ENCODE results near the gene SCGN.

SCGN gene

DNA sequence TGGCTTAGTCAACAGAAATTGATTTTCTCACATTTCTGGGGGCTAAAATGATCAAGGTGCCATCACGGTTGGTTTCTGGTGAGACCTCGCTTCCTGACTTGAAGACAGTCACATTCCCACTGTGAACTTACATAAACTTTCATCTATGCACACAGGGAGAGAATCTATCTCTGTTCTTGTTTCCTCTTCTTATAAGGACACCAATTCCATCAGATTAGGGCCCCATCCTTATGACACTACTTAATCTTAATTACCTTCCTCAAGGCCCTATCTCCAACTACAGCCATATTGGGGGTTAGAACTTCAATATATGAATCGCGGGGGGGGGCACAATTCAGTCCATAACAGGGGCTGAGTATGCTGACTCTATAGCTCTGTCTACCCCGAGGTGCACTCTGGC is 10.6 kb upstream of the SCGN start:
- no peak for DNase-seq

DNA sequence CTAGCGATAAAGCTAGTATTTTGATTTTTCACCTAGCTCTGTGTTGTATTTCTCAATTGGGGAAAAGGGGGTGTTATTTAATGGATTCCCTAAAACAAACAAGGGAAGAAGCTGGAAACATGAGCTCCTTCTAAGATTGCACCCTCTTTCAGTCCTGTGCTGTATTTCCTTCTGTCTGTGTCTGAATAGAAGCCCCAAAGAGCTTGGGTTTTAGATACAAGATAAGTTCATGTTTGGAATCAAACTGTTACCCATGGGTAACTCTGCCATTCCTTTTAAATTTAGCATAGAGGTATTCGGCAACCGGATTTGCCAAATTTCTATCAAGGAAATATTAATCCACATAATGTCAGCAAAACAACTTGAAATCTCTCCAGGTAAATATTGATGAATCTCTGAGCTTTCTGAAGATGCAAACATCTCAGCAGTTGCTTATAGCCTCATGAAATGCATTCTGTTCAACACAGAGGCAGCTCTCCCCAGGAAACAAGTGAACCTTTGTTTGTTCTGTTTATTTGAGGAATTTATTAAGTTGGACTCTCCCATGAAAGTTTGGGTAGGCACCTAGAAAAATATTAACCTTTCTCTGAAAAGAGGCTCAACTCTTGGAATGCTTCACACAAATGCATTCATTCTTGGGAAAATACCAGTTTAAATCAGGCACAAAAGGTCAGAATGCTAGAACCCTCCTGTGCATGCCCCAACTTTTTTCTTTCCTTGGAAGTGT is 9.9 kb upstream of the SCGN start:
- DNase-seq: no peak

DNA sequence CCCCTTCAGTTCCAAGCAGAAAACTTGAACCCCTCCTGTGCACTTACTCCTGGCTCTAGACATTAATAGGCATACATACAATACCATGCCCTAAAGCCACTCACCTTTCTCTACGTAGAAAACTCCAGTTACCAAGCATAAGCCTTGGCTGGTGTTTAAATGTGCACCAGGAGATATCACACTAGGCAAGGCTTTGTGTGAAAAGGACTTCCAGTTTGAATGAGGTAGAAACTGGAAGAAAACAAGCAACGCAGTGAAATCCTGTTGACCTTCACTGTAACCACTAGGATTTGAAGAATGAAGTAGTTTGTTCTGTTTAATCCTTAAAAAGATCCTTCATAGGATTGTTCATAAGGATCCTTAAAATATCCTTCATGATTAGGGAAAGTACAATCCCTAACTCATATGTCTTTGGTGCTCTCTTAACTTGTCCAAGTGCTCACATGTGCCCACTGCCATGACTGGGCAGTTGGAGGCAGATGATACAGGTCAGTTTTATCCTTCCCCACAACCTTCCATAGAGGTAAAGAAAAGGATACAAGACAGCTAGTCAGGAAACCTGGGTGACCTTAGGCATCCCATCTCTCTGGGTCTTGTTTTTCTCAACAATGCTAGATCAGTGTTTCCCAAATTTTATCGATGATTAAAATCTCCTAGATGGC is 9.2 kb upstream of the SCGN start:
- no peak for DNase-seq

DNA sequence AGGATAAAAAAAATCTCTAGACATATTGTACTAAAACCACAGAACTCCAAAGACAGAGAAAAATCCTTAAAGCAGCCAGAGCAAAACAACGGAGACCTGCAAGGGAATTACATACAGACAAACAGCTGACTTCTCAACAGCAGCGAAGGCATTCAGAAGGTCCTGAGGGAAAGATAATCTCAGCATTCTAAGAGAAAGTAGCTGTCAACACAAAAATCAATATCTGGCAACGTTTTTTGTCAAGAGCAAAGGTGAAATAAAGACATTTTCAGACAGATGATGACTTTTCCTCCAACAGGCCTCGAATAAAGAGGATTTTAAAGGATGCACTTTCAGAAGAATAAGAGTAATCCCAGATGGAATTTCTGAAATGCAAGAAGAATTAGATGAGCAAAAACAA is 6.1 kb upstream of the SCGN start:
- no peak for DNase-seq

DNA sequence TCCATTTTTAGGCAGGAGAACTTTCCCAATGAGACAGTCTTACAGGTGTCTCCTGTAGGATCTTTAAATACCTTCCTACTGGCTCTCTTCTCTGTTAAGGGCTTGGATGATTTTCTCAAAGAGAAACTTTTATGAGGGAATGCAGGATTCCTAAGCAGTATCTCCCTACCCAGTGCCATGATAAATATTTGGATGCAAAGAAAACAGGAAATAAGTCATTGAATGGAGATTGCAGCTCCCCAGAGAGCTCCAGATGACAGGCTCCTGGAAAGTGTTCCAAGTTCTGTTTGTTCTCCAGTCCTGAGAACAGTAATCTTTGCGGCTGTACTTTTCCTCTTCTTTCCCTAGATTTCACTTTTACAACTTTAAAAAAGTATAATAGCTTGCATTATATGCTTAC is 2.4 kb upstream of the SCGN start:
- DNase-seq: no peak

DNA sequence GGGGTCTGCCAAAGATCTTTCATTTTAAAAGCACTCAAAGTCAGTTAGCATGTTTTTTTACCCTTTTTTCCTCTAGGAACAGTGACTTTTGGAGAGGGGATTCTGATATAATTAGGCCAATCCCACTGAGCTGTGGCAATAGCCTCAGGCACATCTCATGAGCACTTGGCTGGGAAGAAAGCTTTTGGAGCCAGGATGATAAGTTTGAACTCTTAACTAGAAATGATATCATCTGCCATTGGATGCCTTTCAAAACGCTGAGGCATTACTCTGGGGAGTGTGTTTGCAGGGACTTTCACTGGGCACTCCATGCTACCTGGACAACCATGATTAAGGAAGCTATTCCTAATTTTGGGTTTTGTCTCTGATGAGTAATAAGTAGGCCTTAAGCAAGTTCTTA is 3.7 kb downstream of the SCGN start:
- DNase-seq: no peak

DNA sequence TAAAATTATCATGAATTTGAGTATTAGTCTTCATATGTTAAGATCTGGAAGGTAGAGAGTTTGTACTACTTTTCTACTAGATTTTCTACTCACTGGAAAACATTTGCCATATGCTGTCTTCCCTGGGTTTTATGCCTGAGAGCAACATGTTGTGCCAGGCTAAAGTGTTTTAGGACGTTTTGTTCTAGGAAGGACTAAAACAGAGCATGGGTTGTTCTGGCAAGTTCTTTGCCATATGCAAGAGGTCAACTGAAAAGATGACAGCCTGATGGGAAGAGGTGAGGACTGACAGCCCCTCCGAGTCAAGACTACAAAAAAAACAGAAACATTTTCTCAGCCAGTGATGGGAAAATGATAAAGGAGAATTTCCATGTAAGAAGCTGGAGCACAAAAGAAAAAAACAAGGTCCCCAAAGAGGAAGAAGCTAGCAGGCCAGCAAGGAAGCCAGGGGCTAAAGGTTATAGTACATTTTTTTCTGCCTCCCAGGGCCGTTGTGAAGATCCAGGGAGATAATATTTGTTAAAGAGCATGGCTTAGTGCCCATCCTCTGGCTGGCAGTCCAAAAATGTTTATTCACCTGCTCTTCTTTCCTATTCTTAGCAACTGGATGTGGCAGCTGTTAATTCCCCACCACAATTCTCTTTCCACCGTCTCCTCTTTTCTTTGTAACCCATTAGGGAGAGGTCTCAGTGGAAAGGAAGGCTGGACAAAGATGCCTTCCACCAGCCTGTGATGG is 7.8 kb downstream of the SCGN start:
- DNase-seq: no peak

DNA sequence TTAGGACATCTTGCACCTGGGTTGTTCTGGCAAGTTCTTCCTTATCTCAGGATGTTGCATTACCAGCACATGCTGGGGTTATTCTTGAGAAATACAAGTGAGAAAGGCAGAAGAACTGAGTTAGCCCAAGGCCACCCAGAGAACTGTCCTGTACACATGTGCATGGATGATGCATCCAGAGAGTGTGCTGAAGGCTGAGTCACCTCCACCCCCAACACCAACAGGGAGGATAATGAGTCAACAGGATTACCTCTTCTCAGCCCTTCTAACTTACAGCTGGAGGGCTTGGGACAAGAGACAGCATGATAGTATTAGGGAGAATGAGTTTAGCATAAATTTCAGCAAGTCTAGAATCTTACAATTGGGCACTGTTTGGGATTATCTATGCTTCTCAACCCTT is 8.5 kb downstream of the SCGN start:
- no peak for DNase-seq

DNA sequence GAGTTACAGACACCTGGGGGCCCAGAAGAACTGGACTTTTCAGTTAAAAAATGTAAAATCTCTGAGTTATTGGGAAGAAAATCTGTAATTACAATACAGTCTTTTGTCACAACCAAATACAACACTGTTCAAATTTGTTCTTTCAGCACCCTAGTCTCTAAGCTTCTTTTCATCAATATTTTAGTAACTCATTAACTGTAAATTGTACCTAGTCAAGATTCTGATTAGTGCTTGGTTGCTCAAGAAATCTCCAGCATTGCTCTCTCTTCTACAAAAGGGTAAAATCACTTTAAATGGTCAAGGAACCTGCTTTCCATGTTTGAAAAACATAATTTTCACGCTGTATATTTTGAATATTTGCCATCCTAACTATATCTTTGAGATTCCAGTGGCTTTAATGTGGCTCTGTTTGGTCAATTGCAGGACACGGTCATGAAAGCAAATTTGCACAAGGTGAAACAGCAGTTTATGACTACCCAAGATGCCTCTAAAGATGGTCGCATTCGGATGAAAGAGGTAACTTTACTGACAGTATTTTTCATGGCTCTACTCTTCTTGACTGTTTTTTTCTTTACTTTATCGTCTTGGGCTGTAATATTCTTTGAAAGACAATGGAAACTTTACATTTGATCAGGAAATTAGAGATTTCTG is 9.2 kb downstream of the SCGN start:
- no peak for DNase-seq

DNA sequence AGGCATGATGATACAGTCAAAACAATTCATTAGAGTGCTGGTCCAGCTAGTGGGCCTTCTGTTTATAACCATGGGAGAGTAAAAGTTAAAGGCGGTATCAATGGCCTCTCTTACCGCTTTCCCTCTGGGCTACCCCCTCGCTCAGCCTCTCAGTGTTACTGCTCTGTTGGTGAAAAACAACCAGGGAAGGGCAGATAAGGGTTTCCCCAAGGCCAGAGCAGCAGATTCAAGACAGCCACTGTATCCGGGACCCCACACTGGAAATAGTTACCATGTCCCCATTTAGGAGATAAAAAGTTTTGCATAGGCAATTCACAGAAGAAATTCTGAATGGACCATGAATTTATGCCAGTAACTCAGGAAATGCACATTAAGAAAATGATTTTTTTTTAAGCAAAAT is 13.4 kb downstream of the SCGN start:
- DNase-seq: no peak

DNA sequence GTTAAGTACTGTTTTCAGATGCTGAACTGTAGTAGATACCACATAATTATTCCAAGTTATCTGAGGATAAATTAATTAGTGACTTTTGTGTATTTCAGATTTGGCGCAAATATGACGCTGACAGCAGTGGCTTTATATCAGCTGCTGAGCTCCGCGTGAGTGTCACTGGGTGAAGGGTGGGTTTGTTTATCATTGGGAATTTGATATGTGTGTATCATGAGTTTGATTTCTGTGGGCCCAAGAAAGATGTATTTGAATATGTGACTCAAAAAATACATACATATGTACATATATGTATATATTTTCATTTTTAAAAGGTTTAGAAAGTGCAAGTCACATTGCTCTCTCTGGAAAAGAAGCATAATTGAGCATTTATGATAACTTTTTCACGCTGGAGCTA is 17.4 kb downstream of the SCGN start:
- no peak for DNase-seq

DNA sequence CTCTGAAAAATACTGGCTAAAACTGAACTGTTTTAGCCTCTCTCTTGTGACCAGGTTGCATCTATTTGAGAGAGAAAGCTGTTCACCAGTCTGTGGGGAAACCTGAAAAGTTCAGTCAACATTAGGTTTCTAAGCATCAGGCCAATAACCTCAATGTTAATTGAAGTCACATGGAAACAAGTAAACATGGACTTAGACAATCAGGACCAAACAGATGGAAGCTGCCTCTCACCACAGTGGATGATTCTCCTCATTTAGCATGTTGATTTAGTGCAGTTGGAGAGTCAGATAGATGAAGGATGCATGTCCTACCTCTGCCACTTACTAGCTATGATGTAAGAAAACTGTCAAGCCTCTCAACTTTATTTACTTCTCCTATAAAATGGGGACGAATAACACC is 18.2 kb downstream of the SCGN start:
- DNase-seq: no peak

DNA sequence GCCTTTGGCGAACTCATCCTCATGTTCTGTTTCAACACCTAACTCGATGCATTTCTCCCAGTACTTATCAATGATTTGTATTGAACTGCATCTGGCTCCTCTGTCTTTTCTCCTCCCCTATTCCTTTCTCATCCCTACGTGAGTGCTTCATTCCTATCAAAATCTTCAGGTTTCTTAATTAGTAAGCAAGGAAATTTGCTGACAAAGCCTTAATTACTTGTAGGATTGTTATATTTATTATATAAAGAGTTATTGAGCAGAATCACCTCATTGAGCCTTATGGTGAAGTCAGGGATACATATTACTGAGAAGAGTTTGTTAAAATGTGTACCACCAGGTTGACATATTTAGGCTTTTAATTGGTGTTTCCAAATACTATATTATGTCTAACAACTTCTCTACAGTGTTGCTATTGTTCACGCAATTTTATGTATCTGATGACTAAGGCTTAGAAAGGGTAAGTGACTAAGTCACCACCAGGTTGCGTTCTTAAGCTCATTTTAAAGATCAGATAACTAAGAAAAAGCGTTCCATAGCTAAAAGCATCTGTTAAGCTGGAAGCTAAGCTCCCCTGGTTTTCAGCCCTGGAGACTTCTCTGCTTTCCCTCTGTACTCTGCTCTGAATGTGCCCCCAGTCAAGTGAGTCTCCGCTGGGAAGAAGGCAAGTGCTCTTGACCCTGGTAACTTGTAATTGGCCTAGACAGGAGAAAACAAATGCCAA is 18.9 kb downstream of the SCGN start:
- DNase-seq: no peak

DNA sequence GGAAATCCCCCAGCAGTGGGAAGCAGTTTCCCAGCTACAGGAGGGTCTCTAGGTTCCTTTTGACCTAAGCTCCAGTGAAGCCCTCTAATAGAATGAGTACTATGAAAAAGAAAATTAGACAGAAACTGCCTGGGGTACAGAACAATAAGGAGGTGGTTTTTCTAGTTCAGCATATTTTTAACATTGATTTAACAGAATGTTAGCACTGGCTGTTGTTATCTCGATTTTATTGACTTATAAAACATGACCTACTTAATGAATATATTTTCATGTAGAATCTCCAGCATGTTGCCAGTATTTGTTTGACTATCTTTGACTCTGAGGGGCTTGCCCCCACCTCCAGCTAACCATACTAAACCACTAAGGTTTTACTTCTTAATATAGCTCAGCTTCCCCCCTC is 19.6 kb downstream of the SCGN start:
- DNase-seq: no peak

DNA sequence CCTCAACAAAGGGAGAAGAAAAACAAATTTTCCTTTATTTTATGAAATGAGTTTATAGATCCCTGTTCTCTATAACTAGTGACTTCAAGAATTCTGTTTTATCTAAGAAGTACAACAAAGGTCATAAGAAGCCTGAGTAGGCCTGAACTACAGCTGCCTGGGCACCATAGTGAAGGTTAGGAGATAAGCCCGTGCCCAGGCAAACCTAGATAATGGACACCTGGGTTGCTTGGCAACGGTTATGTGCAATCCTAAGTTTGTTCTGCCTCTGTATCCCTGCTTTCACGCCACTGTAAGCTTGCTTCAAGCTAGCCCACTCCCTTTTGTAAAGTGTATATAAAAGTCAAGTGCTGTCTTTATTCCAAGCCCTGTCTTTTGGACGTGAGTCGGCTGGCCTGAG is 23.2 kb downstream of the SCGN start:
- no peak for DNase-seq

DNA sequence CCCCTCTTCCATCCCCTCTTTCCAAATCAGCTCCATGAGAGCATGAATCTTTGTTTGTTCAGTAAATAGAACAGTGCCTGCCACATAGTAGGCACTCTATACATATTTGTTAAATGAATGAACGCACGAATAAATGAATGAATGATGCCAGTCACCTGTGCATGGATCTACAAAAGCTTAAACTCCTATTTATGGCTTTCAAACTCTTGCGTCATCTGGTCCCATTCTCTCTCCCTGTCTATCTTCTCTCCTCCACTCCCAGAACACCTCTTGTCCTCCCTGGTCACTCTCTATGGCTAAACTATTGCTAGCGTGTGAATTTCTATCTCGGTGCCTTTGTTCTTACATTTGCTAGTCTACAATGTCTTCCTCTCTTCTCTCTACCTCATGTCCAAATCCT is 24.8 kb downstream of the SCGN start:
- DNase-seq: no peak

DNA sequence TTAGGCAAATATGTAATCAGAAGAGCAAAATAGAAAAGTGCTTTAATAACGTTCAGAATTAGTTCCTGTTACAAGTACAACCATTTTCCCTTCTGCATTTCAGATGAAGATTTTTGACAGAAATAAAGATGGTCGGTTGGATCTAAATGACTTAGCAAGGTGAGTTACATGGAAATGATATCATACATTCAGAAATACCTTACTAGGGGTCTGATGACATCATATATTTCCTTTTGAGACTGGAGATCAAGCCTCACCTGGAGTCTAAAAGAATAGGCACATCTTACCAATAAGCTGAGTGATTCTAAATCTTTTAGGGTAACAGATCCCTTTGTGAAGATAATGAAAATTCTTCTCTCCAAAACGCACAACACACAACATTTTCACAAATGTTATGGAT is 29.8 kb downstream of the SCGN start:
- DNase-seq: no peak

DNA sequence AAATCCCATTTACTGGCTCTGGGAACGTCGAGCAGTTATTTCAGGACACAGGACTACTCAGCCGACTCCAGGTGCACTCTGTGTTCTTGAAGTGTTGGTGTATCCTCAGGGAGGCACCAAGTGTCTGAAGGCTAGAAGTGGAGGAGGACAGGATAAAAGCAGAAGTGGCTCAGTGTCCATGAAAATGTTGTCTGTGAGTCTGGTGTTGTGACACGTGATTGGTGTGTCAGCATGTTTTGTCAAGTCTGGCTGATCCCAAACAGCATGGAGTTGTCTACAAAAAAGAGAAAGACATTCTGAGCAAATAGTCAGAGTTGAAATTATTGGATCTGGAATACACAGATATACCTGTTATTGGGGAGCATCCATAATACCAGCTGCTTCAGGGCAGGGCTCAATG is 30.3 kb downstream of the SCGN start:
- DNase-seq: no peak

DNA sequence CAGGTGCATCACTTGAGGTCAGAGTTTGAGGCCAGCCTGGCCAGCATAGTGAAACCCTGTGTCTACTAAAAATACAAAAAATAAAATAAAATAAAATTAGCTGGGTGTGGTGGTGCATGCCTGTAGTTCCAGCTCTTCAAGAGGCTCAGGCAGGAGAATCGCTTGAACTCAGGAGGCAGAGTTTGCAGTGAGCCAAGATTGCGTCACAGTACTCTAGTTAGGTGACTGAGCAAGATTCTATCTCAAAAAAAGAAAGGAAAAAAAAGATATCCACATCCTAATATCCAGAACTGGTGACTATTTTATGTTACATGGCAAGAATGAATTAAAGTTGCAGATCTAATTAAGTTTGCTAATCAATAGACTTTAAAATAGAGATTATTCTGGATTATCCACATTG is 32.5 kb downstream of the SCGN start:
- DNase-seq: no peak

DNA sequence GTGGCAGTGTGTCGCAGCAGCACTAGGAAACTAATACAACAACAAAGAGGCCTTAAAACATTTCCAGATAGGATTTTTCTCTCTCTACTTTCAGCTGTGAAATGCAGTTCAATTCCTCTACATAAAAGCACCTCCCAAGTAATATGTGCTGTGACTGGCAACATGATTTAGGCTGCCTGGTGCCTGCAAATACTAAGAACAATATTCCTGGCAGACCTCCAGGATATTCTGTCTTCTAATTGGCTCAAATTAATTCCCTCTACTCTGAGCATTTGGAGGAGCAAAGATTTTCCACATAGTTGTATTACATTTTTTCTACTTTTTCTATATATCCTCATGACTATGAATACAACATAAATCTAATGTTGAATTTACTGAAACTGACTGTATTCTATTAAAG is 33.2 kb downstream of the SCGN start:
- DNase-seq: no peak

DNA sequence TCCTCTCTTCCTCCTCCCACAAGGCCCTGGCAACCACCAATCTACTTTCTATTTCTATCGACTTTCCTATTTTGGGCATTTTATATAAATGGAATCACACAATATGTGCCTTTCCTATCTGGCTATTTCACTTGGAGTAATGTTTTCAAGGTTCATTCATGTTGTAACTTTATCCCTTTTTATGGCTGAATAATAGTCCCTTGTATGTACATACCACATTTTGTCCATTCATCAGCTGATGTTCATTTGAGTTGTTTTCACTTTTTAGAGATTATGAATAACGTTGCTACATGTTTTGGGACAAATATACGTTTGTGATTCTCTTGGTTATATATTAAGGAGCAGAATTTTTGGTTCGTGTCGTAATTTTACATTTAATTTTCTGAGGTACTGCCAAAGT is 33.9 kb downstream of the SCGN start:
- DNase-seq: no peak

DNA sequence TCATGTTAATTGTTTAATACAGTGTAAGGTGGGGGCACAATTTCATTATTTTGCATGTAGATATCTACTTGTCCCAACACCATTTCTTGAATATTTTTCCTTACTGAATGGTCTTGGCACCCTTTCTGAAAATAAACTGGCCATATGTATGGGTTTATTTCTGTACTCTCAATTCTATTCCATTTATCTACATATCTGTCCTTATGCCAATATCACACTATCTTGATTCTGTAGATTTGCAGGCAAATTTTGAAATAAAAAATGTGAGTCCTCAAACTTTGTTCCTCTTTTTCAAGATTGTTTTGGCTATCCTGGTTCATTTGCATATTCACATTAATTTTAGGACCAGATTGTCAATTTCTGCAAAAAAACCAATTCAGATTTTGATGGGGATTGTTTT is 34.8 kb downstream of the SCGN start:
- no peak for DNase-seq

DNA sequence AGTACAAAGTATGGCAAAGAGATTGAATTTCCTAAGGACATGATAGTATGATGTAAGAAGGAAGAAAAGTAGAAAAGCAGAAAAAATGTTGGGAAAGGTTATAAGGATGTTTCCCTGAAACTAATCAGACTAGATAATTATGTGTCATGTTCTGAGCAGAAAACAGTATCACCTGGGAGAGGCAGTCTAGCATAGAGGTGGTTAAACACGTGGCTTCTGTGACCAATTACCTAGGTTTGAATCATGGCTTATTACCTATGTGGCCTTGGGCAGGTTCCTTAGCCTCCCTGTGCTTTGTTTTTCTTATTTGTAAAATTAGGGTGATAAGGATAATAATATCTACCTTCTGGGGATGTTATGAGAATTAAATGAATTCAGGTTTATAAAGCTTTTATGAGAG is 38.0 kb downstream of the SCGN start:
- DNase-seq: no peak

Data from activated CD4-positive, alpha-beta T cell treated with anti-CD3 and anti-CD28 coated beads for 4 hours (primary cell).